HG03025 (cell line): ENCODE results near the gene PLD1.
"Not testable (repeated sequence)": the region's sequence is repeated elsewhere in the genome, so short reads cannot be mapped to it uniquely, and the experiment has no call there.

Experiments
- ATAC-seq: cut with Tn5 transposase; IDR thresholded peaks from one replicate; pipeline ENCODE4 v1.9.1; 2021; ENCODE audit warnings: mild to moderate bottlenecking, moderate library complexity; ENCODE audit not compliant: unreplicated experiment, low FRiP score

Gene PLD1

DNA sequence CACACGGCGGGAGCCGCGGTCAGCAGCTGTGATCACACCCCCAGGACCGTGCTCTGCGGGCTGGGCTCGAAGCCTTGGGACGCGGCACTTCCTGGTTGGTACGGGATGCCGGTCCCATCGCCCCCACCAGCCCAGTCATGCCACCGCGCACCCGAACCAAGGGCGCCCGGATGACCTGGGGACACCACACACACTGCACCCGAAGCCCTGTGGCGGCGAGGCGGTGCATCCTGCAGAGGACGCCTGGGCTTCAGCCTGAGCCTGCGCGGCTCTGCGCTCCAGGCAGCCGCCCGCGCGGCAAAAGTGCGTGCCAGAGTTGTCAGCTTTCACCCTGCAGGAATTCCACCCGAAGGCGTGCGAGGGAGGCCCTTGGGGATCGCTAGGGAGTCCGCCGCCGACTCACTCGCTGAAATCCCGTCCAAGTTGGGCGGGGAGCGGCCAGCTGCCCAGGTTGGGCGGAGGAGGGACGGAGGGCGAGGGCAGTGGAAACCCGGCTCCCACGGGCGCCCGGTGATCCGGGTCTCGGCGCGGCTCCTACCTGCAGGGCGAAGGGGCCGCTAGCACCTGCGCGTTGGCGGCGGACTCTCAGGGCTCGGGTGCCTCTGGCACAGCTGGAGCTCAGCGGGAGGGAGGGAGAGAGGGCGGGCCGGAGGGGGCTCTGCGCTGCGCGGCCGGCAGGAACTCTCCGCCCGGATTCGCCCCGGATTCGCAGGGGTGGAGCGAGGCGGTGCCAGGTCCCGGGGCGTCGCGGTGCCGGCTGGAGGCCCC lies at the start of gene PLD1:
PLD1 (minus strand) TSS at position 623 of the 768 bp plus-strand sequence. CDS start 72,432 bp downstream, outside the sequence.
- peak; percentile 52 for ATAC-seq

- ATAC-seq = not testable (repeated sequence)
Observed at GRCh38 chr3:171858770-171859169, 48.5 kb upstream of the PLD1 start.

DNA sequence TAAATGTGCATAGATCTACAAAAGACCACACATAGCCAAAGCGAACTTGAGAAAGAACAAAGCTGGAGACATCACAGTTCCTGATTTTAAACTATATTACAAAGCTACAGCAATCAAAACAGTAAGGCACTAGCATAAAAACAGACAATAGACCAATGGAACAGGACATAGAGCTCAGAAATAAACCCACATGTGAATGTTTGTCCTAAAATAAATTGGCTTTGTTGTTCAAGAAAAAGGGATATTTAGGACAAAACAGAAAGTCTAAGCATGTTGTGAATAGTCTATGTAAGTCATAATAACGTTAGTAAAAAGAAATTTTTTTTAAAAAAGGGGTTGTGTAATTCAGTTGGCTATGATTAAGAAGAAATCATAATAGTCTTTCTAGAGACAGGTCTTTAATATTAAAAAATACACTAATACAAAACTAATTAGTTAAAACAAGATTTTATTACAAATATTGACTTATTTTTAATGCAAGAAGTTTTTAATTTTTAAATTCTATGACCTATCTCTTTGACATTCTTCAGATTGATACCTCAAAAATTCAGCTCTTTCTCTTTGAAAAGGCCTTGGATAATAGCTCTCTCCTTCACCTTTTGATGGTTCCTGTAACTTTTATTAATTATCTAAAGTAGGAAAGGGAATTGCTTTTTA lies 44.5 kb upstream of the PLD1 start:
- no peak for ATAC-seq

DNA sequence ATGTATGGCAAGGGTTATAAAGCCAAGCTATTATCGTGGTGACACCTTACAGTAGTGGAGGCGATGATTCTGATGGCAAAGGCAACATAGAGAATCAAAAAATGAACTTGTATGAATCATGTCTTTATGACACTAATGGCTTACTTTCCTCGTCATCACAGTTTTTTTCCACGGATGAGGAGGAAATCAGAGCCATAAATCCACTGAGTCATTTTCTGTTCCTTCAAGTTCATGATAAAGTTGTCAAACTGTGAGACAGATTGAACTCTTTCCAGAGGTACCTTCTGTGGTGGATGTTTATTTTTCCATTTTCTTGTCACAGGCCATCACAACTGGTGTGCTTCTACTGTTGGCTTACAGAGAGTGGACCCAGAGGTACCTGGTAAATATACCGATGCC lies 41.4 kb upstream of the PLD1 start:
- no peak for ATAC-seq

GRCh38 chr3:171850960-171851659 lies 40.8 kb upstream of the PLD1 start:
- ATAC-seq = no peak

DNA sequence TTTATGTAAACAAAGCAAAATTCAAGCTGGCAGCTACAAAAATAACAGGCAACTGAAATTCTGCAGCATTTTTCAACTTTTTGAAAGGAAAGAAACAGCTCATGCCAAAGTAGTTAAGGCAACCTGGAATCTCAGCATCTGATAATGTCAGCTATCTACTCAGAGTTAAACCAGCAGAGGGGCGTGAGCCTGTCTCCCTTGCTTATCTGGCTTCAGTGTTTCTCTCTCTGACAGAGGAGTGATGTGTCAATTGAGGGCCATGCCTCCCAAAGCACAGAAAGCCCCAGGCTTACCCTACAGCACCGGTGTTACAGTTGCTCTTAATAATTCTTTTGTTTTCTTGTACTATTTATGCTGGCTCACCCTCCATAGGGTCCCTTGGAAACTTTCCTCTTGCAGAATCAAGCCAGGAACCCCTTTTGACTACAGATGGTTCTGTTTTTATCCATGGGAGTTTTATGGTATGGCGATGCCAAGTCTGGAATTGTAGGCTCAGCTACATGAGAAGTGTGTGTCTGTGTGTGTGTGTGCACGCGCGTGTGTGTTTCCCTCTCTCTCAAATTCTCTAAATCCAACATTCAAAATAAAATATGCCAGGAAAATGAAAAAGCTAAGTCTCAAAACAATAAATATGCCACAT lies 40.2 kb upstream of the PLD1 start:
- no peak for ATAC-seq

GRCh38 chr3:171849617-171850319 lies 39.5 kb upstream of the PLD1 start:
- no peak for ATAC-seq

- ATAC-seq = no peak
Observed at GRCh38 chr3:171847595-171848259, 37.4 kb upstream of the PLD1 start.

DNA sequence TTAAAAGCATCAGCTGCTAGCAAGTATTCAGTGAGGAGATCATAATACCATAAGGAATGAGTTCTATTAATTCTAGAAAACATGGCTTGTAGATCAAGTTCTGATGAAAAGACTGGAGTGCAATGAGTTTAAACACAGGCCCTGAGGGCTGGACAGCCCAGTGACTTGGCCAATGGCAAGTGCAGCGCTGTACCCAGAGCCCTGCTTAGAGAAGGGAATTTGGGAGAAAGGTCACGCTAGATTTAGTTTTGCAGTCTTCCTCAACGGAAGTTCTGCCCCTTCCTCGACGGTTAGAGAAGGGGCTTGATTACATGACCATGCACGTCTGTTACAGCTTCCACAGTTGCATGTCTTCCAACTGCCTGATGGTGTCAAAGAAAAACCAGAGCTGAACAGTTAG lies 36.9 kb upstream of the PLD1 start:
- ATAC-seq = no peak

- peak; percentile 84 for ATAC-seq
Observed at GRCh38 chr3:171846597-171846996, 36.3 kb upstream of the PLD1 start.

GRCh38 chr3:171845481-171846284 lies 35.4 kb upstream of the PLD1 start:
- no peak for ATAC-seq

DNA sequence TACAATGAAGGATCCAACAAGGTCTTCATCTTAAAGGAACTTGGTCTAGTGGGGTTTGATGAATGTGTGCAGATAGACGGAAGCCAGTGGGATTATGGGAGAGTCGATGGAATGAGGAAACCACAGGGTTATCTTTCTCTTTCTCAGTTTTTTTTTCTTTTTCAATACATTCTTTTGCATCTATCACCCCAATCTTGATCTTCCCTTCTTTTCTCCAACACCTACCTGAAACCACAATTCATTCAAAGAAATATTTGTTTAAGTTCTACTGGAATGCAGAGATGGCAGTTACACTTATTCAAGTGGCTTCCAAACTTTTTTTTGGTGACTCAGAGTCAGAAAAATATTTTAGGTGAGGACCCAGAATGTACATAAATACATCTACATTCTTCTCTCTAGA lies 34.6 kb upstream of the PLD1 start:
- no peak for ATAC-seq

- no peak for ATAC-seq
Observed at GRCh38 chr3:171842864-171843518, 32.7 kb upstream of the PLD1 start, which contains the start of gene TMEM212. Gene TMEM212 (plus strand): TSS chr3:171843349. CDS start chr3:171843384, 35 bp downstream.

- ATAC-seq = no peak
Observed at GRCh38 chr3:171841620-171842000, 31.3 kb upstream of the PLD1 start.

DNA sequence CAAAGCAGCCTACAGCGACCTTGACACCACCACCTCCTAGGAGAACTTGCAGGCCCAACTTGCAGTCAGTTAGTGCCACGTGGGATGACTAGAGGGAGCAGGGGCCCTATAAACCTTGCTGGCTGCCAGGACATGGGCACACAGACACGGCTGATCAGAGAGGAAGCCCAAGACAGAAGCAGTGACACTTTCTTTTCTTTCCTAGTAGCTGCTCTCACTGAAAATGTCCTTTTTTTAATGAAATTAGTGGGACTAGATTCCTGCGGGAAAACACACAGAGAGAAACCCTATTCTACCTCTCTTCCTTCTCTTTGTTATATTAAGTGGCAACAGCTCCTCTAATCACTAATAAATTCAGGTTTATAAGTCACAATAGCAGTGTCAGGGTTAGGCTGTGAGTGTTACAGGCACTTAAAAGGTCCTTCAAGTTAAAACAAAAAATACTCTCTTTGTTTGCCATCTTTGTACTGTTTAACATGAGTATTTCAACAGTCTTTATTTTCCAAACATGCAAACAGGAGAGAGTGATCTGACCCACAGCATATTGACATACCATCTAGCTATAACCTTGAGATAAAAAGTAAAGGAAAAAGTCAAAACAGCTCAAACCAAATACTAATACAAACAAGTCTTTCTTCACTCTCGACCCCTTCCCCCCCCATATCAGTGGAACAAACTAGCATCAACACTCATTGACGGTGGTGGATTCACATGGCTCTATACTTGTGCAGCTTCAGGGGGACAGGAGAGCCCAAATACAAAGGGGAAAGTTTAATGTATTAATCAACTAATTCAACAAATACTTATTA lies 30.7 kb upstream of the PLD1 start:
- ATAC-seq = no peak

- no peak for ATAC-seq
Observed at GRCh38 chr3:171840445-171840810, 30.1 kb upstream of the PLD1 start.

DNA sequence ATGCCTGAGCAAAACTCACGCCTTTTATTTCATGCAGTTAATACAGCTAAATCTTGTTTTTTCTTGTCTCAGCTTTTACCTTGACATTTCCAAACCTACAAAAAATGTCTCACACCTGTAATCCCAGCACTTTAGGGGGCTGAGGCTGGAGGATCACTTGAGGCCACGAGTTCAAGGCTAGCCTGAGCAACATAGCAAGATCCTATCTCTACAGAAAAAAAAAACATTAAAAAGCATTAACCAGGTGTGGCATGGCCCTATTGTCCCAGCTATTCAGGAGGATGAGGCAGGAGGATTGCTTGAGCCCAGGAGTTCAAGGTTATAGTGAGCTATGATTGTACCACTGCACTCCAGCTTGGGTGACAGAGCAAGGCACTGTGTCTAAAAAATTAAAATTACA lies 29.0 kb upstream of the PLD1 start:
- no peak for ATAC-seq
